Occipital lobe (tissue), 2 donors: Measurements from ENCODE around the gene TIMM17B. TPM values are rescaled to one million over a fixed set of nuclear protein-coding genes. Genes with fewer than 3 reads are reported as not detected.
"Not testable (repeated sequence)": the region's sequence is repeated elsewhere in the genome, so short reads cannot be mapped to it uniquely, and the experiment has no call there.

ENCODE experiments used
- DNase-seq: peaks from one replicate; lab custom pipeline; 2025; lab: John Stamatoyannopoulos, UW
- total RNA-seq: library from RNA; depleted of rRNA; stranded (reverse); fragments of >200 nt; gene quantifications from one replicate; pipeline ENCODE4 v1.2.3, GENCODE V29; 2014

Gene TIMM17B
- total RNA-seq, 1 donor from 2014 or later, result 27.9 TPM

DNA sequence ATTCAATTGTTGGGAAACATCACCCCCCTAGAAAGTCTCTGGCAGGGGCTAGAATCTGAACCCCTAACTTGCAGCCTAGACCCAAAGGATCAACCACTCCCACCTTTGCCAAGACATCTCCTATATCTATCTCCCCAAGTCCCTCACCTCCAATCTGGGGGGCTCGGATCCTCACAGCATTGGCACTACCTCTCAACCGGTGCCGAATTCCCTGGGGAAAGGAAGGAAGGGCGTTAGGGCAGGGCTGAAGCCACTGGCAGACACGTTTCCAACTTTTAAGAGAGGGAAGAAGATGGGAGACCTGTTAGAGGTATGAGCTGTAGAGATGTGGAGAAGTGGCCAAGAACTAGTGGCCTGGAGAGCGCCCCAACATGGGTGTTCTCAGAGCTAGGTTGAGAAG, 2.7 kb downstream of the TIMM17B start:
- DNase-seq, result no peak

DNA sequence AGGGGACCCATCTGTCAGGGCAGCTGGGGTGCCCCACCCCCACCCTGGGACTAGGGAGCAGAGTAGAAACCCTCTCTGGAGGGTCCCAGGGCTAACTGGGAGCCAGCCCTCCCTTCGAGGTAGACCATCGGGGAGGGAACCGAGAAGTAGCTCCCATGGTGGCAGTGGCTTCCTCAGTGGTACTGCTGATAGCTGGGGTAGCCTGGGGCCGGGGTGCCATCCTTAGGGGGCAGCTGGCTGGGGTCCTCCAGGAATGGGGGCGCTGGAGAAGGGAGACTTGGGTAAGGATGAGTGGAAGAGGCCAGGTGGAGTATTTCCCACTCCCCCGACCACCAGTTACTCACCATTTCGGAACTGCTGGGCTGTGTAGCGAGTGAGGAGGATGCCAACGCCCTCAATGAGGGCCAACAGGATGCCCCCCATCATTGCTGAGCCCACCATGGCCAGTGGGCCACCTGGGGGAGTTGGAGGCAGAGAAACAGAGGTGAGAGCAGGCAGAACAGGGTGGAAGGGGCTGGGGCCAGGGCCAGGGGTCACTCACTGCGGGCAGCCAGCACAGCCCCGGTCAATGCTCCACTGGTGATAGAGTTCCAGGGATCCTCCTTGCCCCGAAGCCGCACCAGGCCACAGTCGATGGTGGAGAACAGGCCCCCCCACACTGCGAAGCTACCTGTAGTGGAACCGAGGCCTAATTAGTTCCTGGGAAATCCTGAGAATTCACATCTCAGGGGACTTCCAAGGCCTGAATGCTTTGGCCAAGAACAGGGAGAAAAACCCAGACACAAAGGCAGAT, 3.8 kb downstream of the TIMM17B start:
- no peak for DNase-seq

DNA sequence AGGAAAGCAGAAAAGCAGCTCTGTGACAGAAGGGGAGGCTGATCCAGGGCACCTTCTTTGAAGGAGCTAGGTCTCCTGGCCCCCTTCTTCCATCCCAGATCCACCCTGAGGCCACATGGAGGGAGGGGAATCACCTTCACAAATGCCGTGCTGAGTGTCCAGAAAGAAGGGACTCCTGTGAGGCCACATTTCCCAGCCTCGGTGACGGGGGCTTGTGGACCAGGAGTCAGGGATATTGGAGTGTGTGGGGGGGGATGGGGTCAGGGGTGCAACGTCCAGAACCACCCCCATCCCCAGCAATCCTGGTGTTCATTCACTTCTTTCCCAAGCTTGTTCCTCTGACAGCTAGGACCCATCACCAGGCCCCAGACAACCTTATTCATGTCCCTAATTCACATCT, 4.7 kb downstream of the TIMM17B start:
- no peak for DNase-seq

DNA sequence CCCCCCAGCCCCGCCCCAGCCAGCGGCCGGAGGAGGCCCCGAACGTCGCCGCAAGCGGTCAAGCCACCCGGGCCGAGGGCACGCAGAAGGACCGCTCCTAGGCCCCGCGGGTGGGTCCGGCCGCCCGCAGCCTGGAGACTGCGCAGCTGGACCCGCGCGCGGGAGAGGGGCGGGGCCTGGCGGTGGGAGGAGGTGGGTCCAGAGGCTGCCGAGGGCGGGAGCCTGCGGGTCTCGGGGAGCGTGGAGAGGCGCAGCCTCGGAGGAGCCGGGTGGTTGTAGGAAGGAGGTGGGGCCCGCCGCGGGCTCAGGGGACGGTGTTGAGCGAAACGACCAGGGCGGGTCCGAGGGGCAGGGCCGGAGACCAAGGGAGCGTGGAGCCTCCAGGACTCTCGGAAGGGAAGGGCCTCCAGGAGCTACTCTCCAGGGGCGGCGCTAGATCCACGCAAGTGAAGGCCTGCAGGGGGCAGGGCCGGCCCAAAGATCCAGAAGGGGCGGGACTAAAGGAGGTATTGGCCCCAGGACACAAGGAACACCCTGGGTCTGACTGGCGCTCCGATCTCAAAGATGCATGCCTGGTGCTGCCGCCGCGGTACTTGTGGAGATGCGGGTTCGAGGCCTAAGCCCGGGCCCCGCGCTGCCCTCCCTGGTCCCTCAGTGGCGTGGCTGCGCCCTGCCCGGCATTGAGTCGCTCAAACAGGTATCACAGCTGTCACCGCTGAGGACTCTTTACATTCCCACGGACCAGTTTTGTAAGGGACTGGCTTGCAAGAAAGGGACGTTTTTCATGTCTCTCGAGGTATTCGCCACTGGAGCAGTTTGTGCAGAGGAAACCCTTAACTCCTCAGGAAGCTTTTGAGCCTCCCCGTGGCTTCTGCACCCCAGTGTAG, 5.9 kb downstream of the TIMM17B start:
- DNase-seq, result peak; percentile 70

DNA sequence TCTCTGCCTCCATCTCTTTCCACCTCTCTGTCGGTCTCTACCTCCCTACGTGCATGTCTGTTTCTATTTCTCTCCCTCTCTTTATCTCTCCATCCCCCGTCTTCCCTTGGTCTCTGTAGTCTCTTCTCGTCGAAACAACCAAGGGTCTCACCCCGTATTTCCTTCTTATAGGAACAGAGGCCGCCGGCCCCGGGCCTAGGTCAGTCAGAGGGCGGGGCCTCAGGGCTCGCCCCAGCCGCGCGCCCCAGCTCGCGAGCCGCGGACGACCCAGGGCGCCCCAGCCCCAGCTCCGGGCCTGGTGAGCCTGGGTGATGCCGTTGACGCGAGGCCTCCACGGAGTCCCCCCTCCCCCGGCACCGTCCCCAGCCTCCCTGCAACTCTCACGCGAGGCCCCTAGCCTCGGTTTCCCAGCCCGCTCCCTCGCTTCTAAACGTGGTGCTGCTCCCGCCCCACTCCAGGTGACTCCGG, 6.6 kb downstream of the TIMM17B start:
- peak; percentile 31 for DNase-seq

DNA sequence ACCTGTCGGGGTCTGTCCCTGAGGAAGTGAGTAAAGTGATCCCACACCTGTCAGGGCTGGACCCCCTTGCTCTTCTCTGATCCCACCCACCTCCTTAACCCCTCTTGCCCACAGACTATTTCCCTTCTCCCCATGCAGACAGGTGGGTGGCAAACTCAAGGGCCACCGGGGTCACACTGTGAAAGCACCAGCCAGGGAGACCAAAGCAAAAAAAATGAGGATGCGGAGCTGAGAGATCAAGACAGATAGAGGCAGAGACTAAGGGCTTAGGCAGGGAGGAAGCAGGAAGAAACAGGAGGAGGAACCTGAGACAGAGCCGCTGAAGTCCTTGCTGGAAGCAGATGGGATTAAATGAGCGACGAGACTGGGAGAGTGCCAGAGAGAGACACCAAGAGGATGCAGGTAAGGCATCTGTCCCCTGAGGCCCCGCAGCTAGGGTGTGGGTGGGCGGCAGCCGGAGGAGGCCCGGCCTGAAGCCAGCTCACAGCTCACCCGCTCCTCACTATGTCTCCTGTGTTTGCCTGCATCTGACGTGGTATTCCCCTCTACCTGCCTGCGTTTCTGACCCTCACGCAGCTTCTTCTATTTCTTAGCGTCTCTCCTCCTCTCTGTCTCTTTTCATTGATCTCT, 7.2 kb downstream of the TIMM17B start:
- no peak for DNase-seq

DNA sequence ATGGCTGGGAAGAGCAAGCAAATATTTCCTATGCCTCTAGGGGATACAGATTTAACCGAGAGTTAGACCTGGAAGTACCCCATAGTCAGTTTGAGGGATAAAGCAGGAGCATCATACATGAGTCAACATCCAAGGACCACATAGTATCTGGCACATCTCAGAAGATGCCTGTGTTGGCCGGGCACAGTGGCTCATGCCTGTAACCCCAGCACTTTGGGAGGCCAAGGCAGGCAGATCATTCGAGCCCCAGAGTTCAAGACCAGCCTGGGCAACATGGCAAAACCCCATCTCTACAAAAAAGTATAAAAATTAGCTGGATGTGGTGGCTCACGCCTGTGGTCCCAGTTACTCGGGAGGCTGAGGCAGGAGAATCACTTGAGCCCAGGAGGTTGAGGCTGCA, 11.0 kb downstream of the TIMM17B start:
- DNase-seq, result not testable (repeated sequence)

DNA sequence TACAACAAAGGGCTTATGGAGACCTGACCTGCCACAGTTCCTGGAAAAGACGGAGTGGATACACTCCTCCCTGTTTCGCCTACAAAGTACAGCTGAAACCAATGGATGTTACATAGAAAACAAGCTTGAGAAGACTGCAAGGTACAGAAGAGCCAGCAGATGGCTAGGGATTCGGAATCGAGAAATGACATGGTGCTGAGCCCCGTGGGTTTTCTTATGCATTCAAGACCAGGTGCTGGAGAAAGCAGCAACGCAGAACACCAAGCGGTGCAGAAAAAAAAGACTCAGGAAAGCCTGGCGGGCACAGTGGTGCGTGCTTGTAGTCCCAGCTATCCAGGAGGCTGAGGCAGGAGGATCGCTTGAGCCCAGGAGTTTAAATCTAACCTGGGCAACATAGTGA, 13.8 kb downstream of the TIMM17B start:
- DNase-seq, result no peak

DNA sequence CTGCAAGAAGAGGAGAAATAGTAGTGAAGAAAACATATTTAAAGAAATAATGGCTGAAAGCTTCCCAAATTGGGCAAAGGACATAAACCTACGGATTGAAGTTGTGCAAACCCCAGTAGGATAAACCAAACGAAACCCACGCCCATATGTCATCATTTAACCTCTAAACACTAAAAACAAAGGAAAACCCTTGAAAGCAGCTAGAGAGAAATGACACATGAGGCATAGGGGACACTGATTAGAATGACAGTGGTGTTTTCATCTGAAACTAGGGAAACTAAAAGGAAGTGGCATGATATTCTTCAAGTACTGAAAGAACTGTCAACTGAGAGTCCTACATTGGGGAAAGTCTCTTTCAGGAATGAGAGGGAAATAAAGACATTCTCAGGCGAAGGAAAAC, 20.6 kb downstream of the TIMM17B start:
- DNase-seq, result not testable (repeated sequence)

DNA sequence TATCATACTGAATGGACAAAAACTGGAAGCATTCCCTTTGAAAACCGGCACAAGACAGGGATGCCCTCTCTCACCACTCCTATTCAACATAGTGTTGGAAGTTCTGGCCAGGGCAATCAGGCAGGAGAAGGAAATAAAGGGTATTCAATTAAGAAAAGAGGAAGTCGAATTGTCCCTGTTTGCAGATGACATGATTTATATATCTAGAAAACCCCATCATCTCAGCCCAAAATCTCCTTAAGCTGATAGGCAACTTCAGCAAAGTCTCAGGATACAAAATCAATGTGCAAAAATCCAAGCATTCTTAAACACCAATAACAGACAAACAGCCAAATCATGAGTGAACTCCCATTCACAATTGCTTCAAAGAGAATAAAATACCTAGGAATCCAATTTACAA, 25.6 kb downstream of the TIMM17B start:
- not testable (repeated sequence) for DNase-seq

DNA sequence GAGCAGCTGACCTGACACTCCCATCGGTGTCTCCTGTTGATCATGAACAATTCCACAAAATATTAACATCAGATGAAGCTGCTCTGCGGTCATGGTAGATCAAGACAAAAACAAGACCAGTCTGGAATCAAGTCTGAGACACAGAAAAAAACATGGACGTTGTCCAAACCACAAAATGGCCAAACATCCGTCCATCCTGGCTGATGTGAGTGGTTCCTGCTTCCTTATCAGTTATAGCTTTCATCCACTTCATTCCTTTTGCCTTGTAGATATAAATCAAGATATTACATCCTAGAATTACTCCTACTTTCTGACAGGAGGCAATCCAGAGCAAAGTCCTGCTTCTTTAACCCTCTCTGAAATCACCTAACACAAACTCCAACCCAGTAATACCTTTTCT, 33.4 kb downstream of the TIMM17B start:
- no peak for DNase-seq

DNA sequence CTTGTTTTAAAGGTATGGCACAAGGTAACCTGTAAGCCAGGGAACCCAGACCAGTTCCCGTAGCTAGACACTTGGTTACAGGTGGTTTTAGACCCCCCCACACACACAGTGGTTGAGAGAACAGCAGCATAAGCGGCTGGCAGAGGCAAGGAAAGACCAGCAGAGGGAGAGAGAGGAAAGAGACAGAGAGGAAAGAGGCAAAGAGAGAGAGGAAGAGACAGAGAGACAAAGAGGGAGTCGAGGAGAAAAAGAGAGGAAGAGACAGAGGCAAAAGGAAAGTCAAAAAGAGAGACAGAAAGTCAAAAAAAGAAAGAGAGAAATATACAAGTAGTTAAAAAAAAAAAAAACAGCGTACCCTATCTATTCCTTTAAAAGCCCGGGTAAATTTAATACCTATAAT, 42.7 kb downstream of the TIMM17B start:
- DNase-seq, result no peak

DNA sequence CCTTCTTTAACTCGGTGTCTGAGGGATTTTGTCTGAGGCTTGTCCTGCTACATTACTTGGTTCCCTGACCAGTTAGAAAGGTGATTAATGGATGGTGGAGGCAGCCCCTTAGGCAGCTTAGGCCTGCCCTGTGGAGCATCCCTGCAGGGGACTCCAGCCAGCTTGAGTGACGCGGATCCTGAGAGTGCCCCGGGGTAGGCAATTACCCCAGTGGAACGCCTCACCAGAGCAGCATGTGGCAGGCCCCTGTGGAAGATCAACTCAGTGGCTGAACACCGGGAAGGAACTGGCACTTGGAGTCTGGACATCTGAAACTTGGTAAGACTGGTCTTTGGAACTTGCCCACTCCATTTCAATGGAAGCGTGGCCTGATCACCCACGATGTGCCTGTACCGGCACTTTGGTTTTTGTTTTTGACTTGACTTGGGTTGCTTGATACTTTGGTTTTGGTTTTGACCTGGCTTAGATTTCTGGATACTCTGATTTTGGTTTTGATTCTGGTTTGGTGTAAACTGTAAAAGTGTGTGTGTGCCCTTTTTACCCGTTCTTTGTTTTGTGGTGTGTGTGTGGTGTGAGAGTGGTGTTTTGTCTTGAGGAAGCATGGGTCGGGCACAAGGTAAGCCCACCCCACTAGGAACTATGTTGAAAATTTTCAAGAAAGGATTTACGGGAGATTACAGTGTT, 43.3 kb downstream of the TIMM17B start:
- not testable (repeated sequence) for DNase-seq

DNA sequence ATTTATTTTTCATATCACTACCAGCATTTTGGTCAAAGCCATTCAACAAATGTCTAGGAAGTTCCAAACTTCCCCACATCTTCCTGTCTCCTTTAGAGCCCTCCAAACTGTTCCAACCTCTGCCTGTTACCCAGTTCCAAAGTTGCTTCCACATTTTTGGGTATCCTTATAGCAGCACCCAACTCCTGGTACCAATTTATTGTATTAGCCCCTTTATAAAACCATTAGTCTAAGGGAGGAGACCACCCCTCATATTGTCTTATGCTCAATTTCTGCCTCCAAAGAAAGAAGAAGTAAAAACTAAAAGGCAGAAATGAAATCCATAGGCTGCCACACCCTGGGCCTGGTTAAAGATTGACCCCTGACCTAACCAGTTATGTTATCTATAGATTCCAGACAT, 44.1 kb downstream of the TIMM17B start:
- not testable (repeated sequence) for DNase-seq

DNA sequence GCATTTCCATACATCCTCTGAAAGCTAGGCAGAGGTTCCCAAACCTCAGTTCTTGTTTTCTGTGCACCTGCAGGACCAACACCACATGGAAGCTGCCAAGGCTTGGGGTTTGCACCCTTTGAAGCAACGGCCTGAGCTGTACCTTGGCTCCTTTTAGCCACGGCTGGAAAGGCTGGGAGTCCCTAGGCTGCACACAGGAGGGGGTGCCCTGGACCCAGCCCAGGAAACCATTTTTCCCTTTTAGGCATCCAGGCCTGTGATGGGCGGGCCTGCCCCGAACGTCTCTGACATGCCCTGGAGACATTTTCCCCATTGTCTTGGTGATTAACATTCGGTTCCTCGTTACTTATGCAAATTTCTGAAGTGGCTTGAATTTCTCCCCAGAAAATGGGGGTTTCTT, 44.7 kb downstream of the TIMM17B start:
- DNase-seq, result no peak

DNA sequence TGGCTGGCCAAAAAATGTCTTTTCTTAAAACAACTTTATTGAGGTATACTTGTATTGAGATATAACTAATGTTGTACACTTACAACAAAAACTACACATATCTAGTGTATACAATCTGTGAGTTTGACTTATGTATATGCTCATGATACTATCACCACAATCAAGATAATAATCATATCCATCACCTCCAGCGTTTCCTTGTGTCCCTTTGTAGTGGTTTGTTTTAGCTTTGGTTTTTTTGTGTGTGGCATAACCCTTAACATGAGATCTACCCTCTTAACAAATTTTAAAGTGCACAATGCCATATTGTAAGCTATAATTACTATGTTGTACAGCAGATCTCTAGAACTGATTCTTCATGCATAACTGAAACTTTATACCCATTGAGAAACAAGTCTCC, 48.7 kb downstream of the TIMM17B start:
- no peak for DNase-seq

Other genes with a start within 250 kb of the TIMM17B start
- gene WAS, start 214.0 kb downstream of the TIMM17B start, total RNA-seq, result 0.16 TPM
- gene SUV39H1, start 201.0 kb downstream of the TIMM17B start, total RNA-seq, result 2.8 TPM
- gene GLOD5, start 136.0 kb downstream of the TIMM17B start, total RNA-seq, result not detected
- gene GATA1, start 111.2 kb downstream of the TIMM17B start, total RNA-seq, result 0.31 TPM
- gene HDAC6, start 95.7 kb downstream of the TIMM17B start, total RNA-seq, result 64.1 TPM
- not detected for gene ERAS, start 71.3 kb downstream of the TIMM17B start, total RNA-seq
- gene PCSK1N, start 62.2 kb downstream of the TIMM17B start, total RNA-seq, result 48.7 TPM
- gene PQBP1, start 162 bp upstream of the TIMM17B start, total RNA-seq, result 26.8 TPM
- 8.7 TPM for gene SLC35A2, start 13.9 kb upstream of the TIMM17B start, total RNA-seq
- 10.6 TPM for gene PIM2, start 21.3 kb upstream of the TIMM17B start, total RNA-seq
- gene OTUD5, start 59.8 kb upstream of the TIMM17B start, total RNA-seq, result 18.1 TPM
- 1.1 TPM for gene KCND1, start 74.1 kb upstream of the TIMM17B start, total RNA-seq
- 29.9 TPM for gene GRIPAP1, start 104.5 kb upstream of the TIMM17B start, total RNA-seq
- 8.1 TPM for gene TFE3, start 145.6 kb upstream of the TIMM17B start, total RNA-seq
- 2.0 TPM for gene CCDC120, start 161.2 kb upstream of the TIMM17B start, total RNA-seq
- gene PRAF2, start 176.2 kb upstream of the TIMM17B start, total RNA-seq, result 3.0 TPM
- 23.9 TPM for gene WDR45, start 182.1 kb upstream of the TIMM17B start, total RNA-seq
- gene GPKOW, start 226.0 kb upstream of the TIMM17B start, total RNA-seq, result 18.2 TPM